Measurements from ENCODE around the gene CDKAL1.

DNA sequence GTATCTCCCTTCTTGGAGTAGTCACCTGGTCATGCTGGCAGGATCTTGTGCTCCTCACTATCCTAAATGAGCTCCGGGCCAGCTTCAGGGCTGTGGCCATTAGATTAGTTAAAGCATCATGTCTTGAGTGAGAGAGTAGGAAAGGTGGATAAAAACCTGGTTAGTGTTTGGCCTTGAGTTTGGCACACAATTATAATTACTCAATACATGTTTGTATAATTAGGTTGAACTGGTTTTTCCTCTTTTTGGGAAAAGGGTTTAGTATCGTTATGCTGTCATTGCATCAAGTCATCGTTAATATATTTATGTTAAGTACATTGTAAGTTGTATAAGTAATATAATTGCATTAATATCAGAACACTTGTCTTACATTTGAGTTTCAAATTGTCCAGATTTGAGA lies 126.3 kb downstream of the CDKAL1 start:
- TF ChIP-seq SMAD9 (CRISPR knock-in tag; IDR thresholded peaks at IDR 0.05) (no peak), YY1 (IDR thresholded peaks at IDR 0.05; ENCODE audit: insufficient read depth, insufficient replicate concordance, low read depth, low read length) (no peak), POLR2G (IDR thresholded peaks at IDR 0.05; ENCODE audit: low read depth, low read length) (no peak), TAF1 (CRISPR knock-in tag; IDR thresholded peaks at IDR 0.05) (no peak), TERF1 (CRISPR knock-in tag; IDR thresholded peaks at IDR 0.05) (no peak), SETDB1 (CRISPR knock-in tag; IDR thresholded peaks at IDR 0.05; ENCODE audit: borderline replicate concordance) (no peak), SMARCC2 (IDR thresholded peaks at IDR 0.05) (no peak), U2AF1 (optimal IDR thresholded peaks at IDR 0.05; ENCODE audit: low read depth, low read length) (no peak), CBFB (CRISPR knock-in tag; IDR thresholded peaks at IDR 0.05) (no peak), CTCF (CRISPR knock-in tag; IDR thresholded peaks at IDR 0.05) (no peak), SMAD1 (CRISPR knock-in tag; IDR thresholded peaks at IDR 0.05; ENCODE audit: borderline replicate concordance, low read depth) (no peak)
- TF ChIP-seq, protein P1, sequence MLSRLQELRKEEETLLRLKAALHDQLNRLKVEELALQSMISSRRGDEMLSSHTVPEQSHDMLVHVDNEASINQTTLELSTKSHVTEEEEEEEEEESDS (CRISPR knock-in tag; IDR thresholded peaks at IDR 0.05; ENCODE audit: borderline replicate concordance): no peak
